Colonic mucosa (tissue), 4 donors: ENCODE measurements around the gene PFDN2. TPM values are rescaled to one million over a fixed set of nuclear protein-coding genes. Genes with fewer than 3 reads are reported as not detected.

Experiments used
- DNase-seq: peaks from one replicate; pipeline ENCODE4 v3.0.0-alpha.2; 2020
- H3K27ac ChIP-seq: fragments of 200-600 bp; one replicate; pipeline ENCODE4 v1.8.0; 2021
- H3K27me3 ChIP-seq: fragments of 200-600 bp; one replicate; pipeline ENCODE4 v1.8.0; 2021
- H3K36me3 ChIP-seq: fragments of 200-600 bp; one replicate; pipeline ENCODE4 v1.8.0; 2021
- H3K4me1 ChIP-seq: fragments of 200-600 bp; one replicate; pipeline ENCODE4 v1.8.0; 2021; ENCODE audit warnings: mild to moderate bottlenecking
- H3K4me3 ChIP-seq: fragments of 200-600 bp; one replicate; pipeline ENCODE4 v1.8.0; 2021
- H3K9ac ChIP-seq, 2 donors: one replicate each; pipeline ENCODE4 v1.7.0; 2013; ENCODE audit warnings: control low read depth in 2 of 2, low read depth in 2 of 2, low read length in 2 of 2
- H3K9me3 ChIP-seq: fragments of 200-600 bp; one replicate; pipeline ENCODE4 v1.8.0; 2021
- intact Hi-C: fragments of 100-400 bp; cut with DNase I; formaldehyde crosslinking; loops from one replicate; pipeline ENCODE4 v1.14.1; 2022
- total RNA-seq, 2 donors: library from RNA; stranded (reverse); fragmentation: NEBNext Ultra II Directional in 1 of 2; extraction: Animal tissue kit (Norgen Biotek cat#: 25700) in 1 of 2; gene quantifications; one replicate each; pipeline ENCODE4 v1.2.1, GENCODE V29; 2021
- TF ChIP-seq, protein P1 (sequence below): fragments of 200-600 bp; IDR thresholded peaks from one replicate; pipeline ENCODE4 v1.8.0; 2022; ENCODE audit warnings: antibody characterized with exemption, mild to moderate bottlenecking
- donor health status: healthy.
- donor health status: DM: no; HTN: no; CAD: no.
- donor health status: DM: no; HTN: no; CAD: no.

The PFDN2 gene
- total RNA-seq, 2 donors from 2014 or later: 42.7 to 49.6 TPM

DNA sequence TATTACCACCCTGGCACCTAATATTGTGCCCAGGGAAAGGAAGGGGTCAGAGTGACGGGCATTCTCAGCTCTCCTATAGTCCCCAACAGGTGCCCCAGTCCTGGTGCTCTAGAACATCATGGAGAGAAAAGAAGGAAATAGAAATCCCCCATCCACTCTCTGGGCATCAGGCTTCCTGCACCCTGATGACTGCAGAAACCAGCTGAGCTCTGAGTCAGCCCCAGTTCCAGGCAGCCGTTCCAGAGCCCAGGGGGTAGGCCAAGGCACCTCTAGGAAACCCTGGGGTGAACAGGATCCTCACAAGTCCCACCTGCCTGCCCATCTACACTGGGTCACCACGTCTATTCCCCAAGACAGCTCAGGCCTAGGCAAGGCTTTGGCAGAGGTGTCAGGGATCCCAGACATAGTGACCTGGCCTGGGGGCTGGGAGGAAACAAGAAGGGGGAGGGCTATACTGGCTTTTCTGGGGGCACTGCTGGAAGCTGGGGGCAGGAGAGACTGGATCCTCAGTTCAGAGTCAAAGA is 29.2 kb downstream of the PFDN2 start:
- Histone ChIP-seq H3K4me3 (peak overlapping the region; percentile 18), H3K27me3 (no peaks in the 10 kb centered on the region), H3K9ac (peak overlapping the region; percentile 57 to 69), H3K9me3 (no peaks in the 10 kb centered on the region), H3K4me1 (peaks cover under 1% of the 10 kb centered on the region), H3K27ac (no peak overlapping the region), H3K36me3 (no peaks in the 10 kb centered on the region)
- intact Hi-C loops: no loop called here
- TF ChIP-seq, protein P1, sequence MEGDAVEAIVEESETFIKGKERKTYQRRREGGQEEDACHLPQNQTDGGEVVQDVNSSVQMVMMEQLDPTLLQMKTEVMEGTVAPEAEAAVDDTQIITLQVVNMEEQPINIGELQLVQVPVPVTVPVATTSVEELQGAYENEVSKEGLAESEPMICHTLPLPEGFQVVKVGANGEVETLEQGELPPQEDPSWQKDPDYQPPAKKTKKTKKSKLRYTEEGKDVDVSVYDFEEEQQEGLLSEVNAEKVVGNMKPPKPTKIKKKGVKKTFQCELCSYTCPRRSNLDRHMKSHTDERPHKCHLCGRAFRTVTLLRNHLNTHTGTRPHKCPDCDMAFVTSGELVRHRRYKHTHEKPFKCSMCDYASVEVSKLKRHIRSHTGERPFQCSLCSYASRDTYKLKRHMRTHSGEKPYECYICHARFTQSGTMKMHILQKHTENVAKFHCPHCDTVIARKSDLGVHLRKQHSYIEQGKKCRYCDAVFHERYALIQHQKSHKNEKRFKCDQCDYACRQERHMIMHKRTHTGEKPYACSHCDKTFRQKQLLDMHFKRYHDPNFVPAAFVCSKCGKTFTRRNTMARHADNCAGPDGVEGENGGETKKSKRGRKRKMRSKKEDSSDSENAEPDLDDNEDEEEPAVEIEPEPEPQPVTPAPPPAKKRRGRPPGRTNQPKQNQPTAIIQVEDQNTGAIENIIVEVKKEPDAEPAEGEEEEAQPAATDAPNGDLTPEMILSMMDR: no peak
- no peak for DNase-seq

DNA sequence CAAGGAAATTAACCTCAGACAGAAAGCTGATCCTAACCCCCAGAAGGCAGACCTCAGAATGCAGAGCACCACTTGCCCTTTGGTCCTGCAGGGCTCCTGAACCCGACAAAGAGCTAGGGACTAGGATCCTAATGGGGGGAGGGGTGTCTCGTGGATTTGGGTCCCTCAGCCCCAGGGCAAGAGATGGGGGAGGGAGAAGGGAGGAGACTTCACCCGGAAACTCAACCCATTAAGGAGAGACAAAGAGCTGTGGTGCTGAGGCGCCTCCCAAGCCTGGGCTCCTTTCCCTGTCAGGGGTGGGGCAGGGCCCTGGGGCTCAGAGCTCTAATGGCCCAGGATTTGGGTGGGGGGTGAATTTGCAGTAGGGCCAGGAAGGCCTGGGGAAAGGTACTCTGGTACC is 31.4 kb downstream of the PFDN2 start:
- peak overlapping the region; percentile 32 for H3K27ac ChIP-seq
- DNase-seq: peak; percentile 41
- TF ChIP-seq, protein P1: no peak
- intact Hi-C loops: no loop called here
- no peak overlapping the region for H3K9ac ChIP-seq
- H3K36me3 ChIP-seq: no peaks in the 10 kb centered on the region
- no peak overlapping the region for H3K4me3 ChIP-seq
- no peaks in the 10 kb centered on the region for H3K27me3 ChIP-seq
- peaks cover 3% of the 10 kb centered on the region for H3K4me1 ChIP-seq
- no peaks in the 10 kb centered on the region for H3K9me3 ChIP-seq

DNA sequence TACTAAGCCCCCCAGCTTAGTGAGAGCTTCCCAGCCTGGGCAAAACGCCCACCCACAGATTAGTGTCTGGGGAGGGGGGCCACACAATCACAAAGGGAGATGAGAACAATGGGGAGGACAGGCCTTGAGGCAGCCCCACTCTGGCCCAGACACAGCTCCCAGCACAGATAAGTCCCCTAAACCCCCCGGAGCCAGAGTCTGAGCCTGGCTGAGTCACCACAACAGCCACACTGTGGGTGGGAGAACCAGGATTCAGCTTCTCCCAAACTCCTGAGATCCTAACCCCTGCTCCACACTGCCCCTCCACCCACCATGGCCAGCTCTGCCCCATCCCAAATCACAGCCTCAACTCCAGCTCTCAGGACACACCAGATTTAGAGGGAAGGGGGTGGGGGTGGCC is 32.7 kb downstream of the PFDN2 start:
- TF ChIP-seq, protein P1: no peak
- Histone ChIP-seq H3K36me3 (no peaks in the 10 kb centered on the region), H3K27me3 (no peaks in the 10 kb centered on the region), H3K9ac (no peak overlapping the region), H3K27ac (no peak overlapping the region), H3K4me3 (no peak overlapping the region), H3K9me3 (no peaks in the 10 kb centered on the region), H3K4me1 (peaks cover 3% of the 10 kb centered on the region)
- intact Hi-C loops: no loop called here
- no peak for DNase-seq

GRCh38 chr1:161084597-161084988 is 33.2 kb downstream of the PFDN2 start:
- TF ChIP-seq, protein P1: no peak
- Histone ChIP-seq H3K27ac (no peak overlapping the region), H3K36me3 (no peaks in the 10 kb centered on the region), H3K27me3 (no peaks in the 10 kb centered on the region), H3K4me1 (peaks cover 3% of the 10 kb centered on the region), H3K9ac (no peak overlapping the region), H3K9me3 (no peaks in the 10 kb centered on the region), H3K4me3 (no peak overlapping the region)
- no peak for DNase-seq
- intact Hi-C loops: no loop called here

DNA sequence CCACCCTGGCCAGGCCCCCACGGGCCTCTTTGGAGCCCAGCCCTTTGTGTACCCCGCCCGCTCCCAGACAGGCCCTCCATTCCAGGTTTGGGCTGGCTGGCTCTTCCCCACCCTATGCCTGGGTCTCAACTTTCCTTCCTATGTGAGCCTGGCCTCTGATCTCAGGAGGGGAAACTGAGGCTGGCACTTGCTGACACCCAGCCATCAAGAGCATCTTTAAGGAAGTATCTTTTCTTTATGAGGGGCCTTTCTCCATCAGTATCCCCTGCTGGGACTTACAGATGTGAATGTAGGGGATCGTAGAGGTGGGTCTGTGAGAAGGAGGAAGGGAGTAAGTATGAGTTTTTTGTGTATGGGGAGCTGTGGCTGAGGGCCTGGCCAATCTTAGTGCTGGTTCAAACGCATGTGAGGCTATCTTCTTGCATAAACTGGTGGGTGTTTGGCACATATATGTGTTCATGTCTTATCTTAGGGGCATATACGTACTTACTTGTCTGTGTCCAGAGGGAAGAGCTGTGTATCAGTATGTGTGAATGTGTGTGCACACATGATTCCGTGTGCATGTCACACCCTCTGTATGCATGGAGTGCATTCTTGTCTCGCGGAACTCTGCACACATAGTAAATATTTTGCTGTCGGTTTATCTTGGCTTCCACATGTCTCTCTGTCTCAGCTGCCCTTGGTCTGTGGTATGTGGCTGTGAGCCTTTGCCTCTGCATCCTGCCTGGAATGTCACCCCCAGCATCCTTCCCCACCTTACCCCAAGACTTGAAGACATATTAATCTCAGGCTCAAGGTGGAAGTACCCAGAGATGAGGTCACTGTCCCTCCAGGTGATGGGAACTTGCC is 33.9 kb downstream of the PFDN2 start:
- Histone ChIP-seq H3K4me3 (no peak overlapping the region), H3K4me1 (peaks cover 3% of the 10 kb centered on the region), H3K27ac (peak overlapping the region; percentile 40), H3K27me3 (no peaks in the 10 kb centered on the region), H3K9ac (no peak overlapping the region), H3K9me3 (no peaks in the 10 kb centered on the region), H3K36me3 (no peaks in the 10 kb centered on the region)
- intact Hi-C loops: no loop called here
- TF ChIP-seq, protein P1: no peak
- no peak for DNase-seq
